Stomach (tissue), 9 donors: ENCODE data around the gene UBA52. TPM values are rescaled to one million over a fixed set of nuclear protein-coding genes. Genes with fewer than 3 reads are reported as not detected.

Experiments
- DNase-seq, 2 donors: peaks; one replicate each; pipeline versions ENCODE4 v3.0.0 to v3.0.0-alpha.2; 2013 to 2019
- H3K27ac ChIP-seq, 5 donors: fragments of 200-600 bp in 4 of 5; sonication (generic) in 4 of 5; one replicate each; pipeline ENCODE4 v1.5.1; 2013 to 2019; ENCODE audit warnings: mild to moderate bottlenecking in 1 of 5, moderate library complexity in 1 of 5
- H3K27me3 ChIP-seq, 3 donors: fragments of 200-600 bp; sonication (generic); one replicate each; pipeline ENCODE4 v1.5.1; 2017 to 2019; ENCODE audit warnings: mixed run types in 1 of 3
- H3K36me3 ChIP-seq, 4 donors: fragments of 200-600 bp; sonication (generic); 1 replicate in 3 of 4; 2 replicates in 1 of 4; pipeline ENCODE4 v1.5.1; 2016 to 2019
- H3K4me1 ChIP-seq, 4 donors: fragments of 200-600 bp; sonication (generic); one replicate each; pipeline ENCODE4 v1.5.1; 2016 to 2019
- H3K4me3 ChIP-seq, 4 donors: fragments of 200-600 bp; sonication (generic) in 3 of 4; one replicate each; pipeline ENCODE4 v1.5.1; 2016 to 2019; ENCODE audit warnings: mild to moderate bottlenecking in 1 of 4
- H3K9me3 ChIP-seq, 4 donors: fragments of 200-600 bp; sonication (generic); one replicate each; pipeline ENCODE4 v1.5.1; 2016 to 2019
- EP300 ChIP-seq: sonication (generic); formaldehyde crosslinking; IDR thresholded peaks from one replicate; pipeline ENCODE4 v1.6.1; 2017; ENCODE audit warnings: antibody characterized with exemption
- POLR2A ChIP-seq, 4 donors: fragments of 450-650 bp; IDR thresholded peaks; one replicate each; pipeline ENCODE4 v1.6.1; 2016; ENCODE audit warnings: antibody characterized with exemption in 4 of 4, control low read depth in 2 of 4, mild to moderate bottlenecking in 1 of 4, moderate library complexity in 1 of 4
- POLR2AphosphoS5 ChIP-seq, 3 donors: sonication (generic); formaldehyde crosslinking; IDR thresholded peaks; one replicate each; pipeline ENCODE4 v1.6.1; 2016; ENCODE audit warnings: antibody characterized with exemption in 3 of 3
- WGBS, 5 donors: extraction: QIAGEN DNeasy Blood & Tissue Kit in 3 of 5; methylation state at CpG; one replicate each; pipeline versions ENCODE4 v1.1.5 to v1.1.7; 2013 to 2018; 5-methylcytosine and 5-hydroxymethylcytosine counted together
- intact Hi-C: fragments of 100-400 bp; cut with DNase I; formaldehyde crosslinking; loops from one replicate; pipeline ENCODE4 v1.15.1; 2023; ENCODE audit warnings: low total_unique reads
- polyA plus RNA-seq, 3 donors: library from polyadenylated mRNA; stranded (reverse); fragments of 200-250 nt; gene quantifications; one replicate each; pipeline ENCODE4 v1.2.3, GENCODE V29; 2013
- total RNA-seq, 5 donors: library from RNA; depleted of rRNA; stranded (reverse); fragments of >200 nt; gene quantifications; one replicate each; pipeline versions ENCODE4 v1.1.0 to v1.2.3, GENCODE V29; 2014 to 2016
- TF ChIP-seq, protein P1 (sequence below), 7 experiments: fragments of 450-650 bp in 4 of 7; fragments of 200-600 bp in 3 of 7; sonication (generic) in 3 of 7; IDR thresholded peaks; one replicate each; pipeline ENCODE4 v1.5.1; 2016 to 2019; ENCODE audit warnings: antibody characterized with exemption in 7 of 7, control low read depth in 2 of 7, mild to moderate bottlenecking in 1 of 7
- donor health status: healthy with polysubstance abuse.
- donor health status: Bipolar disorder and iron deficiency.
- donor health status: healthy.

Gene UBA52
- total and polyA plus RNA-seq, 8 donors: 84.3 to 1,681 (median 493) TPM

DNA sequence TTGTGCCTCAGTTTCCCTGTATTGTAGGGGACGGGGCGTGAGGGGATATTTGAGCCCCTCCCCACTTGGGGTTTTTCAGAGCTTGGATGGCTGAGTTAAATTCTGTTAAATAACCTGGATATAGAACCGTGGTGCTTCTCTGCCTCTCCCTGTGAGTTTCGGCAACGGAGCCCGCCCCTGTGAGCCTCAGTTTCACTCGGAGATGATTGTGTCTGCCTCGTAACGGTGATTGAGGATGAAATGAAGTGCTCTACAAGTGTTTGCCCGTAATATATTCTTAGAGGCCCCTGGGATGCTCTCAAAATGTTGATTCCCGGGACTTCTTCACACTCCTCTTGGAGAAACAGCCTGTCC, 13.5 kb upstream of the UBA52 start:
- TF ChIP-seq POLR2A (IDR thresholded peaks at IDR 0.05) (no peak), POLR2AphosphoS5 (IDR thresholded peaks at IDR 0.05) (no peak), EP300 (no peak)
- TF ChIP-seq, protein P1, sequence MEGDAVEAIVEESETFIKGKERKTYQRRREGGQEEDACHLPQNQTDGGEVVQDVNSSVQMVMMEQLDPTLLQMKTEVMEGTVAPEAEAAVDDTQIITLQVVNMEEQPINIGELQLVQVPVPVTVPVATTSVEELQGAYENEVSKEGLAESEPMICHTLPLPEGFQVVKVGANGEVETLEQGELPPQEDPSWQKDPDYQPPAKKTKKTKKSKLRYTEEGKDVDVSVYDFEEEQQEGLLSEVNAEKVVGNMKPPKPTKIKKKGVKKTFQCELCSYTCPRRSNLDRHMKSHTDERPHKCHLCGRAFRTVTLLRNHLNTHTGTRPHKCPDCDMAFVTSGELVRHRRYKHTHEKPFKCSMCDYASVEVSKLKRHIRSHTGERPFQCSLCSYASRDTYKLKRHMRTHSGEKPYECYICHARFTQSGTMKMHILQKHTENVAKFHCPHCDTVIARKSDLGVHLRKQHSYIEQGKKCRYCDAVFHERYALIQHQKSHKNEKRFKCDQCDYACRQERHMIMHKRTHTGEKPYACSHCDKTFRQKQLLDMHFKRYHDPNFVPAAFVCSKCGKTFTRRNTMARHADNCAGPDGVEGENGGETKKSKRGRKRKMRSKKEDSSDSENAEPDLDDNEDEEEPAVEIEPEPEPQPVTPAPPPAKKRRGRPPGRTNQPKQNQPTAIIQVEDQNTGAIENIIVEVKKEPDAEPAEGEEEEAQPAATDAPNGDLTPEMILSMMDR (IDR thresholded peaks at IDR 0.05): no peak
- H3K36me3 ChIP-seq: peaks cover 6 to 23% (median 16%) of the 10 kb centered on the region in 4 donors
- H3K27ac ChIP-seq: peak overlapping the region; percentile 91 to 99 (median 98)
- H3K27me3 ChIP-seq: no peaks in the 10 kb centered on the region
- intact Hi-C loops: no loop called here
- WGBS, 5 donors: 2 to 5% (median 4%) methylated on average over 10 to 11 of the region's 11 CpGs
- peaks cover 12 to 35% (median 17%) of the 10 kb centered on the region in 4 donors for H3K4me1 ChIP-seq
- H3K4me3 ChIP-seq: peak overlapping the region; percentile 60 to 90 (median 83)
- H3K9me3 ChIP-seq: no peaks in the 10 kb centered on the region
- DNase-seq: no peak

DNA sequence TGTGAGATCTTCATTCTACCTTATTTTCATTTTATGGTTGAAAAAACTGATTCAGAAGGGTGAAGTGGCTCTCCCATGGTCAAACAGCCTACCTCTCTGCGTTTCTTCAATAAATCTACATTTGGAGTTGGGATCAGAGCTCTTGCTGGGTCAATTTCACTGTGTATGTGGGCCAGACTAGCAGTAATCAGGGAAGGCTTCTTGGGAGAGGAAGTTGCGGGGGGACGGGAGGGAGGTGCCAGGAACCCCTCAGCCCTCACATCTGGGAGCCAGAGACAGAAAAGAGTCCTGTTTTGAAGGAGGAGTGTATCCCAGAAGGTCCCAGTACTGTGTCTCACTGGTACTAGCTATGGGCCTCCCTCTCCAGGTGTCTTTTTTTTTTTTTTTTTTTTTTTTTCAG, 13.1 kb upstream of the UBA52 start:
- 41 to 49% (median 48%) methylated on average over 3 of the region's 3 CpGs for WGBS, 5 donors
- no peak for TF ChIP-seq EP300
- TF ChIP-seq POLR2AphosphoS5 (IDR thresholded peaks at IDR 0.05): no peak
- TF ChIP-seq, protein P1 (IDR thresholded peaks at IDR 0.05): no peak
- TF ChIP-seq POLR2A (IDR thresholded peaks at IDR 0.05): no peak
- DNase-seq: no peak
- Histone ChIP-seq H3K36me3 (peaks cover 6 to 27% (median 20%) of the 10 kb centered on the region in 4 donors), H3K9me3 (no peaks in the 10 kb centered on the region), H3K4me3 (peak overlapping the region; percentile 60 to 90 (median 83)), H3K4me1 (peaks cover 12 to 35% (median 17%) of the 10 kb centered on the region in 4 donors), H3K27me3 (no peaks in the 10 kb centered on the region), H3K27ac (peak overlapping the region; percentile 91 to 99 (median 98))
- intact Hi-C loops: no loop called here

DNA sequence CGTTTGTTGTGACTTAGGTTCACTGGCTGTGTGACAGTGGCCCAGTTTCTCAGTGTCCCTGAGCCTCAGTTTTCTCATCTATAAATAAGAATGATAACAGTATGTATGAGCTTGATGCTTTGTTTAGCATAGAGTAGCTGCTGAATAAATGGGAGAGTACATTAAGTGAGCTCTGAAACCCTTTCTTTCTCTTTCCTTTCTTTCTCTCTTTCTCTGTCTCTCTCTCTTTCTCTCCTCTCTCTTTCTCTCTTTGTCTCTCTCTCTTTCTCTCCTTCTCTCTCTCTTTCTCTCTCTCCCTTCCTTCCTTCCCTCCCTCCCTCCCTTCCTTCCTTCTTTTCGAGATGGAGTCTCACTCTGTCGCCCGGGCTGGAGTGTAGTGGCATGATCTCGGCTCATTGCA, 12.0 kb upstream of the UBA52 start:
- peak overlapping the region in 2 of 5 donors; percentile 7 to 99 for H3K27ac ChIP-seq

DNA sequence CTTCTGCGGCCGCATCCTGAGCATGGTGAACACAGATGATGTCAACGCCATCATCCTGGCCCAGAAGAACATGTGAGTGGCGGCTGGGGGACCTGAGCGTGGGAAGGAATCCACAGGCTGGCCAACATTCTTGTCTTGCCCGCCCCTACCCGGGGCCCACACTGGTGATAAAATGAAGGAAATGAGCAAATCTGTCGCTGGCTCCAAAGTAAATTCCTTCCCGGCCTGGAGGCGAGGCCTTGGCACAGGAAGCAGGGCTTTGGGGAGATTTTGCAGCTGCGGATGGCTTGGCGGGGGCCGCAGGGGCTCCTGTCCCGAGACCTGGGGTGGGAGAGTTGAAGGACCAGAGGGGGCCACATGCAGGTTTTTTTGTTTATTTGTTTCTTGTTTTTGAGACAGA, 9.6 kb upstream of the UBA52 start:
- Histone ChIP-seq H3K9me3 (no peaks in the 10 kb centered on the region), H3K4me3 (no peak overlapping the region), H3K4me1 (peaks cover 12 to 32% (median 17%) of the 10 kb centered on the region in 4 donors), H3K36me3 (peaks cover 34 to 62% (median 55%) of the 10 kb centered on the region in 4 donors), H3K27ac (peak overlapping the region; percentile 36 to 81 (median 63)), H3K27me3 (no peaks in the 10 kb centered on the region)
- DNase-seq: no peak
- WGBS, 5 donors: 62 to 70% (median 66%) methylated on average over 14 of the region's 14 CpGs
- TF ChIP-seq POLR2A (IDR thresholded peaks at IDR 0.05) (no peak), EP300 (no peak), POLR2AphosphoS5 (IDR thresholded peaks at IDR 0.05) (no peak)
- TF ChIP-seq, protein P1 (IDR thresholded peaks at IDR 0.05): no peak
- intact Hi-C loops: loop anchor here (10.0 kb wide), 1 partner anchor 97 kb away; no protein-coding TSS in a partner anchor

More for the DNA sequence above, 12.0 kb upstream of the UBA52 start:
- Histone ChIP-seq H3K27me3 (no peaks in the 10 kb centered on the region), H3K4me1 (peaks cover 12 to 35% (median 17%) of the 10 kb centered on the region in 4 donors), H3K36me3 (peaks cover 10 to 38% (median 31%) of the 10 kb centered on the region in 4 donors), H3K9me3 (no peaks in the 10 kb centered on the region), H3K4me3 (no peak overlapping the region)
- intact Hi-C loops: loop anchor here (10.0 kb wide), 1 partner anchor 95 kb away; no protein-coding TSS in a partner anchor
- DNase-seq: no peak
- TF ChIP-seq, protein P1 (IDR thresholded peaks at IDR 0.05): no peak
- TF ChIP-seq POLR2A (IDR thresholded peaks at IDR 0.05): no peak
- TF ChIP-seq EP300: no peak
- TF ChIP-seq POLR2AphosphoS5 (IDR thresholded peaks at IDR 0.05): no peak
- 49 to 73% (median 59%) methylated on average over 5 of the region's 5 CpGs for WGBS, 5 donors
